ENCODE measurements around the gene SLC26A5.

SLC26A5 gene

DNA sequence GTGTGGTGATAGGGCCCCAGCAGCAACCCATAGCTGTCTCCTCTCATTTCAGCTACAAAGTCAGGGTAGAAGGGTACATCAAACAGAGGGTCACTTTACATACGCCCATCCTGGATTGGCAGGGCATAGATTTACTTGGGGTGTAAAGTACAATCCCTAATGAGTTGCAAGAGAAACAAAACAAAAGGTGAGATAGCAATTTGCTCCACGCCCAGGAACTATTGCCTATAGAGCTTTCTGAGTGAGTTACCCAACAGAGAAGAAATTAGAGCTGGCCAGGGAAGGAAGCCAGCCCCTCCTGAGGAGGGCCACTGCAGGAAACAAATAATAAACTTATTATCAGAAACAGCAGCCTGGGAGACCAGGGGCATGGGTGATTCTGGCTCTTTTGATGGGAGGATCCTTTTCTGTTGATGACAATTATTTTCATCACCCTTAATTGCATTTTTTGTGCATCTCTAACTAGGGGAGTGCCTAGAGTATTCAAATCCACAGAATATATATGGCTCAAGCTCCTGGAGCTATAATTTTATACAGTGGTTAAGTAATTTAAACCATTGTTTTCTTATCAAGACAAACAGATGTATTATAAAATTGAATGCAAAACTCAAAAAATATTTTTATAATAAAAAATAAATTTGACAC lies 47.4 kb downstream of the SLC26A5 start:
- no peak for DNase-seq

DNA sequence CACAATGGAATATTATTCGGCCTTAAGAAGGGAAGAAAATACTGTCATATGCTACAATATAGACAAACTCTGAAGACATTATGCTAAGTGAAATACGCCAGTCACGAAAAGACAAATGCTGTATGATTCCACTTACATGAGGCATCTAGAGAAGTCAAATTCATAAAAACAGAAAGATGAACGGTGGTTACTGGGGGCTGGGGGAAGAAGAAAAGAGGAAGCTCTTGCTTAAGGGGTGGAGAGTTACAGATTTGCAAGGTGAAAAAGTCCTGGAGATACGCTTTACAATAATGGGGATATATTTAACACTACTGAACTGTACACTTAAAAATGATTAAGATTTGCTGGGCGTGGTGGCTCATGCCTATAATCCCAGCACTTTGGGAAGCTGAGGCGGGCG lies 49.5 kb downstream of the SLC26A5 start:
- DNase-seq = no peak

DNA sequence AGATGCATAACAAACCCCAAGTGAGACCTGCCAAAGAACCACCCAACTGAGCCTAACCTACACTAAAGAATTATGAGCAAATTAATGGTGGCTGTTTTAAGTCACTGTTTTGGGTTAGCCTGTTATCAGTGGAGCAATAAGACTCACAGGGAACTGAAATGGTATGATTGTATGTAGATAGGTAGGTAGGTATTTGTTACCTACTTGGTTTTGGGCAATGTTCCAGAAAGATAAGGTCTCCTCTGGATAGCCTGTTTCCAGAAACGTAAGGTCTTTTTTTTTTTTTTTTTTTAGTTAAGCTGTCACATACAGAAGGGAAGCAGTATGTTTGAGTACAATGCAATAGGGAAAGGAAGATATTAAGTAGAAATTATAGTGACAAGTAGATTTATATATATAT lies 50.9 kb downstream of the SLC26A5 start:
- no peak for DNase-seq

DNA sequence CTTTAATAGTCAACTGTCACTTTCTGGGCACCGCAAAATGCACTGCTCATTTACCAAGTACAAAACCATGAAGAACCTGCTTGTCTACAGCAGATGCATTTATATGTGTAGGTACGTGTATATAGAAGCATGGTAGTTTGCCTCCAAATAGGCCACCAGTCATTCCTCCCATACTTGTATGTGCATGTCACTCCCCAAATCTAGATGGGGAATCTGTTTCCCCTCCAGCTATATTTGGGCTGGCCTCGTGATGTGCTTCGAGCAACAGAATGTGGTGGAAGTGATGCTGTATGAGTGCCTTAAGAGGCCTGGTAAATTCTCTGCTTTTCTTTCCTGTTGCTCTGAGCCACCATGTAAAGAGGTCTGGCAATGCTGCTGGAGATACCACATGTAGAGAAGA lies 51.4 kb downstream of the SLC26A5 start:
- DNase-seq = no peak

DNA sequence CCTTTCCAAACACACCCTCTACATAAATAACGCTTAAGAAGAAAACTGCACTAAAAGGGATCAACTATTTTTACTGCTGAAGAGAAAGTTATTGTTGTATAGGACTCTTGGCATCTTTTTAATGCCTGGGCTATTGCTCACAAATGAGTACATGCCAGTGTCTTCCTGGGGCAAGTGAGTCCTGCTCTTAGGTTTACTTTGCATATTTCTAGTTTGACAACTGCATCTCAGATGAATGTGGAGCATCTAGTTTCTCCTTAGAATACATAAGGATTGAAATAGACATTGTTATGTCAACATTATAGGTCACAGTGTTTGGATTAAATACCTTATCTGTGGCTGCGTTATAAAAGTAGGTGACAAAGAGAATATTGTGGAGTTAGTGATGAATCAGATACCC lies 54.0 kb downstream of the SLC26A5 start:
- DNase-seq = no peak

DNA sequence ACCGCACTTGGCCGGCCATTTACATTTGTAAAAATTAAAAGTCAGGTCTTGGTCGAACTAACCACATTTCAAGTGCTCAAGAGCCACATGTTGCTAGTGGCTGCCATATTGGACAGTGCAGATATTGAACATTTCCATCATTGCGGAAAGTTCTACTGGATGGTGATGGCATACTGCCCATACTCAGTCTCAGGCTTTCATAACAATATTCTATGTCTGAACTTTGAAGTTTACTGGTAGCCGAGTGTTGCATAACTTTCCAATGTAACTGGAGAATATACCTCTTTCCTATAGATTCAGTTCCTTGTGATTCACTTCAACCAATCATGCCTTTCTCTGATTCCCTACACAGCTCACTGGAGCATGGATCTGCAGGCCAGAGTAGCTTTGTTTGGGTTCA lies 54.9 kb downstream of the SLC26A5 start:
- DNase-seq = no peak

DNA sequence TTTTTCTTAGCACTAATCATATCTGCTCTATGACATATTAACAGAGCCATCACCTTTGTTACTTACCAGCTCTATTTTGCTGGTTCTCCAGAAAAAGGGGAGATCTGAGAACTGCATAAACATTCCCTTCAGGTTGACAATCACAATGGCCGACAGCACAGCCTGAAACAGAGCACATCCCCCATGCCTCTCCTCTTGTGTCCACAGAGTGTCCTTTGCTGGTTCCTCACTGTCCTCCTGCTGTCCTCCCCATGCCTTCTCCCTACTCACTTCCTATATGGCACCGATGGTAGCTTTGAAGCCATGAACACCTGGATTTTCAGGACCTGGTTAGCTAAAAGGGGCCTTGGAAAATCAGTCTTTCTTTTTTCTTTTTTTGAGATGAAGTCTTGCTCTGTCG lies 56.7 kb downstream of the SLC26A5 start:
- DNase-seq = no peak

DNA sequence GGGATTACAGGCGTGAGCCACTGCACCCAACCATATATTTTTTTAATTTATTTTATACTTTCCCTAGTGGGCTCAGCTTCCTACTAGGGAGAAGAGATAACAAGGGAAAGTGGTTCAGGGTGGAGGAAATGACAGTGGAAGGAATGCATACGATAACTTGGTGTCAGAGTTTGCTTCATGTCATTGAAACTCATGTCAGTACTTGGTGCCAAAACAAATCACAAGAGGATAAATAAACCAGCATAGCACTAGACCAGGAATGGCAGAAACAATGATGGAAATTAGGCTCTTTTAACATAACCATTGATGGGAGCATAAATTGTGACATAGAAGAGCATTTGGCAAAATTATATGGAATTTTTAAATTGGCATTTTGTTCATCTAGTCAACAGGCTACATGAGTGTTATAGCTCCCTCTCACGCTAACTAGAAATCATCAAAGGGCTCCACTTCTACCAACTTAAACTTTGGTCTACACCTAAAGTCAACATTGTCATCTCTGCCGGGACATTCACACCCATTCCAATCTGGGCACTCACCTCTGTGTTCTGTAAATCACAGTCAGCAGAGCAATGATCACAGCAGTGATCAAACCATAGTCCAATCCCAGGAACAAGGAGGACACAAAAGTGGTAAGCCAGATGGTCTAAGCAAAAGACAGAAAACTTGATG lies 57.4 kb downstream of the SLC26A5 start:
- no peak for DNase-seq

DNA sequence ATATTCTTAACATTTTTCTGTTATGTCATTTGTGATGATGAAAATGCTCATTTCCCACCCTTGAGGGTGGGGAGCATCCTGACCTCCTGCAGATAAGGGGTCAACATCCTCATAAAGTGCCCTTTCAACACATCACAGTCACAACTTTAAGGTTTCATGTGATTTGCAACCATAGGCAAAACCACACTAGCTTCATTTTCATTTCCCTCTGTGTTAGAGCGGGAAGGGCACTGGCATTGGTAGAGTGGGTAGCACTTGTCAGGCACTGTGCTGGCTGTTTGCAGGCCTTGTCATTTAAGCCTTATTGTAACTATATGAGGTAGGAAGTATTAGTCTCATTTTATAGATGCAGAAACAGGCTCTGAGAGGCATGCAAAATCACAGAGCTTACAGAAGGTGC lies 58.8 kb downstream of the SLC26A5 start:
- no peak for DNase-seq

DNA sequence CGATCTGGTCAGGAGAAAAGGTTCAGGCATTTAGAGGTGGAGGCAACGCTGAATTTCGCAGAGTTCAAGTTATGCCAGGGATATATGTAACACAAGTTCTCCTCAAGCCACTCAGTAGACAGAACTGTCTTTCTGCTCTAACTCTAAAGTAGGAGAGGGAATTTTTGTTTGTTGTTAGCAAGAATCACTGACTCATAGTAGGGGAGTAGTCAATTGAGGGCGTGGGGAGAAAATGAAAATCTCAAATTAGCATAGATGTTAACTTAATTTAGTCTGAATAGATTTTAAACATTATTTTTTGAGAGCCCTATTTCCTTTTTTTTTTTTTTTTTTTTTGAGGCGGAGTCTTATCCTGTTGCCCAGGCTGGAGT lies 64.0 kb downstream of the SLC26A5 start:
- DNase-seq = no peak

DNA sequence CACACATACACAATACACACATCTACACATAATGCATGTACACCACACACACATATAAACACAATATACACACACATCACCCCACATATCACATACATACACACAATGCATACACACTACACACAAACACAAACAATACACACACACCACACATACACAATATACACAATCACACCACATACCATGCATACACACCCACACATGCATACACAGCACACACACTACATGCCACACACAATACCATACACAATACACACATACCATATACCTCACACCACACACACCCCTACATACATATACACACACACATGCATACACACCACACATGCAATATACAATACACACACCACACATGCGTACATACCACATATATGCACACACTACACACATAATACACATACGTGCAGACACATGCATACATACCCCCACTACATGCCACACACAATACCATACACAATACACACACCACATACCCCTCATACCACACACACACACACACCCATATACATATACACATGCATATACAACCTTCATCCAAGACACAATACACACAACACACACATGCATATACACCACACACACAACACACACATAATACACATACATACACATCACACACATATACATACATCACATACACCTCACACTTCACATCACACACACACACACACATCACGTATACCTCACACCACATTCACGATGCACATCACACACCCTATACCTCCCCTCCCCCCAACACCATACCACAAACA lies 64.6 kb downstream of the SLC26A5 start:
- no peak for DNase-seq

DNA sequence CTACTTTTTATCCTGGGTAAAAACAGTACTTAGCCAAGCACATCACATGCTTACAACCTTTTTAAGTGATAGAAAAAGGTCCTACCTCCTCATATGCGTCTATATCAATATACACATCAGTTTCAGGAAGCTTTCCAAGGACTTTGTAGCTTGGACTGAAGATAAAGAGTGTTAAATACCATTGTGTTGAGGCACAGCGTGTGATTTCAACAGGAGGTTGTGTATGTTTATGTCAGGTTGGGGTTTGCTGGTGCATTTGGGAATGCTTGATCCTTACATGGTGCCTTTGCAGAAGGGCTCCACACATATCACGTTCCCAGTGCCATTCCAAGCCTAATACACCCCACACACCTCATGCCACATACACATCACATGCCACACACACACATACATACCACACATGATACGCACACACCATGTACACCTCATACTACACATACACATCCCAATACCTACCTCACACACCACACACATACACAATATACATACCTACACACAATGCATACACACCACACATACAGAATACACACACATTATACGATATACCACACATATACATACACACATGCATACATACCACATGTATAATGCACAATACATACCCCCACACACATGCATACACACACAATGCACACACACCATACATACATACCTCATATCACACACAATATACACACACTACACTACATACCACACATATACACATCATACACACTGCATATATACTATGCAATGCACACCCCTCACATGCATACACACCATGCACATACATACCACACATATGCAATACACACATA lies 65.4 kb downstream of the SLC26A5 start:
- no peak for DNase-seq

DNA sequence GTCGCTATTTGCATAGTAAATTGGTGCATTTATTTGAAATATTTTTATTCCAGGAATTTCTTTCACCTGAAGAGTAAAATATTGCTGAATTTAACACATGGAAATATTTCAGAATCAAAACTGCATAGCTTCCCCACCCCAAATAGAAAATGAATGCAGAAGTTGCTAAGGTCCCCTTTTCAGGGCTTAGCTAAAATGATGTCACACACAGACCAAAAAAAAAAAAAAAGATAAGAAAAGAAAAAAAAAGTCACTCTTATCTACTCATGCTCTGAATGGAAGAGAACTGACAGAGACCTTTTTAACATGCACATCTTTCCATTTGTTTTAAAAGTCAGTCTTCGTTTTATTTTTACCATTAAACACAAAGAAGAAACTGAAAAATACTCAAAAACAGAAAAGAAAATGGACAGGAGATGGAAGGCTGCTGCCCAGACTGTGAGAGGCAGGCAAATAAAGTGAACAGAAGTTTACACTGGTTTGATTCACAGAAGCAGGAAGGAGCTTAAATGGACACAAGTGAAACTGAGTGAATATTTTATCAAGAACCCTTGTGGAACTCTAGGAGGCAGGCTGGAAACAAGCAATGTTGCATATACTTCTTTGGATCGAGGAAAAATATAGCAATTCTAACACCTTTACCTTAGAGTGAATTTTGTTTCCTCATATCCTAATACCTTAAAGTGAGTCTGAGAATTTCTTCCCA lies 66.6 kb downstream of the SLC26A5 start:
- DNase-seq = no peak

DNA sequence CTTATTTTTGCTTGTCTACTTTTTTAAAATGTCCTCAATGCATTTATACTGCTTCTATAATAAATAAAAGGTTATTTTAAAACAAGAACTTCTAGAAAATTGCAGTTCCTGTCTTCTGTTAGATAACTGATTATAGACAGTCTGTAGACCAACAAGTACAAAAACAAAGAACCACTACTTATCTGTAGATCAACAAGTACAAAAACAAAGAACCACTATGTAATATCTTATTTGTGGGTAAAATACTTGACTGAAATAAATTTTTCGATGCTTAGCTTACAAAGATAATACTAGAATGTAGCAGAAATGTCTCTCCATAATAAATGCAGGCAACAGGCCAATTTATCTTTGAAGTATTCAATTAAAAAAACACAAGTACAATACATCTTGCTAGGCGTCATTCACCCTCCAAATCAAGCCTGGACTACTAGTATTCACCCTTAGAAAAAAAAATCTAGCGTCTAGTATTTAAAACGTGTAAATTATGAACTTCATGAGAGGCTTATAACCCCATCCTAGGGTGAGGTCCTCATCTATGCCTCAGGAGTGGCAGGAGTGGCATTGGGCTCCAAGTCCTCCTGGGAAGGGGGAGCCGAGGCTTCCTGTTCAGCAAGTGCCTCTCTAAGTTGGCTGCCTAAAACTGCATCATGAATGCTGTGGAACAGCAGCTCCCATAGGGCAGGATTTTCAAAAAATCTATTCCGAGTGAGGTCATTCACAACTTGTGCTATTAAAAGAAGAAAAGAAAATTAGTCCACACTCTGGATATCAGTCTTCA lies 72.0 kb downstream of the SLC26A5 start:
- DNase-seq = no peak

DNA sequence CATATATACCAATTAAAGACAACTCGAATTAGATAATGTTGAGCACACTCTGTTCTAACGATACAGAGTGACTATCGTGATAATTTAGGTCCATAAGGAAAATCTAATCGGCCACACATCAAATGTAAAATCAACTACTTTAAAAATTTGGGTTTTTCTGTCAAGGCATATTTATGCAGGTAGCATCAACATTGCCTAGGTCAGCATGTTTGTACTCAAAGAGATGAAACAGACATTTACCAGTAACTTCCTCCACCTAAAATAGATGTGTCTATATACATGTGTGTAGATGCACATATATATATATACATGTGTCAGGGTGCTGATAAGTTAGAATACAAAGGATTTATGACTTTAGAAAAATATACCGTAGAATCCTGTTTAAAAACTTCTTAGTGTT lies 76.6 kb downstream of the SLC26A5 start:
- DNase-seq = no peak

DNA sequence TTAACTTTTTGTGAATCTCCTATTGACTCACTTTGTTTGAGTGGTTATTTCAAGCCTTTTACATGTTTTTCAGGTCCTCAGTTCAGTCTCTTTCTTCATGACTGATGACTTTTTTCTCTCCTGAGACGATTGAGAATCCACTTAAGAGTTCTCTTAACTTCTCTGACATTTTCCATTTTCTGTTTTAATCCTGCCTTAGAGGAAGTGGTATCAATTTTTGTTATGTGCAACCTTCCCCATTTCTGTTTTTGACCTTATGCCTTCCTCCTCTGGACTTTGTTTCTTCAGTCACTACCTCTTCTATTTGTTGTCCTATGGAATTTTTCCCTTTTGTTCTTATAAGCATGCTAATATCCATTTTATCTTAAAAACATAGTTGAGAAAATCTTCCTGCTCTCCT lies 96.2 kb downstream of the SLC26A5 start:
- DNase-seq = no peak

DNA sequence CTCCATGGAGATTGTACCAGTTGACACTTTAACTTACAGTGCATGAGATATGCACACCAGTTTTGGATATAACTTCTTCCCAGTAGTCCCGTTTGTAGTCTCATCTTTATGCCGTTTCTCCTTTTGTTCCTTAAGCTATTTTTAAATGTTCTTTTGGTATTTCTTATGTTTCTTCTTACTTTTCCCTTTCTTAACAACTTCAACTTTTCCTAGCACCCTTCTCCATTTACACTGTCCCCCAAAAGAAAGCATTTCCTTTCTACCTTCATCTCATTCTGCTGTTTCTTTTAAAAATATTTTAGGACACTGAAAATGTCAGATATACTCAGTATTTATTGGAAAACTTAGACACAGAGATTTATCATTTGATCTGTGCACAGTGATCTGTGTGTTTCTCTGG lies 97.0 kb downstream of the SLC26A5 start:
- DNase-seq = no peak

DNA sequence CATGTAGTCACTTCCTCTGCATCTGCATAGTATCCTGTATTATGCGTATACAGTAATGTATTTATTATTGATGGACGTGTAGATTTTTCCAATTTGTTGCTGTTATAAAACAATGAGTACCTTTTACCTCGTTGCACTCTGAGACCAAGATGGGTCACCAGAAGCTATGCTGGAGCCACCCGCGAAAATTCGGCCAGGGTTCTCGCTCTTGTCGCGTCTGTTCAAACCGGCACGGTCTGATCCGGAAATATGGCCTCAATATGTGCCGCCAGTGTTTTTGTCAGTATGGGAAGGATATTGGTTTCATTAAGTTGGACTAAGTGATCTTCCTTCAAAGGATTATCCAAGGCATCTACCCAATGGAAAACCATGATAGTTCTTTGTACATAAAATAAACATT lies 97.6 kb downstream of the SLC26A5 start:
- no peak for DNase-seq

DNA sequence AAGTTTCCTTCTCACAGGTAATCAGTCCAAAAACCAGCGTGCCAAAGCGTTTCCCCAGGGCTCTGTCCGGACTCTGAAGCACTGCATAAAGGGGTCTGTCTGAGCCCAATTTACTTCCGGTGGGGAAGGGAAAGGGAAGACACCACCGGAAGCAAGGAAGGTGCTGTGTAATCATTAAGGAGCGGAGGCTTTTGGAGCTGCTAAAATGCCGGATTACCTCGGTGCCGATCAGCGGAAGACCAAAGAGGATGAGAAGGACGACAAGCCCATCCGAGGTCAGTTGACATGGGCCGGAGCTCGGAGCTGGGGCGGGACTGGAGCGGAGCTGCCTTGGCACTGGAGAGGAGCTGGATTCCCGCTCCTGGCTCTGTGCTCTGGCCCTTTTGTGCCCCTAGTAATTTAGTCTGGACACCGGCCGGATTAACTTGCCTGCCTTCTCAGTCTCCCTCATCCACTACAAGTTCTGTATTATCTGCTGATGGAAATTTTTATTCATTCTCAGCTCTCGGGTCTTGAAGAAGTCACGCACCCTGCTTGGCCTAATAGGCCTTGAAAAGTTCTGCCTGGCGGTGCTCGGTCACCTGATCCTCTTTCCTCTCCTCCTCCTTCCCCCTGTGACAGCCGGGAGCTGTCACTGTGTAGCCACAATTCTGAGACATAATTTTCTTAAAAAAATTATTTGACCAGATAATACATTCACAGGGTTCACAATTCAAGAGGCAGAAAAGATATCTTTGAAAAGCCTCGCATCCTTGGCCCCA lies 98.3 kb downstream of the SLC26A5 start, which contains the start of gene PSMC2:
Gene PSMC2, plus strand, starts transcription at position 137 of the 761 bp plus-strand sequence. Its CDS starts 69 bp downstream, at position 206.
- peak; percentile 89 to 97 (median 92) for DNase-seq

DNA sequence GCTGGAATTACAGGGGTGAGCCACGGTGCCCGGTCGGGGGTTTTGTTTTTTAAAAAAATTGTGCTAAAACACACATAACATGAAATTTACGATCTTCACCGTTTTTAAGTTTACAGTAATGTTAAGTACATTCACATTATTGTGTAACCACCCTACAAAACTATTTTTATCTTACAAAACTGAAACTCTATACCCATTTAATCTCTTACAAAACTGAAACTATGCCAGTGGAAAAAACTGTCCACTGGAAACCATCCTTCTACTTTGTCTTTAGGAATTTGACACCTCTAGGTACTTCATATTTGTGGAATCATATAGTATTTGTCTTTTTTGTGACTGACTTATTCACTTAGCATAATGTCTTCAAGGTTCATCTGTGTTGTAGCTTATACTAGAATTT lies 99.6 kb downstream of the SLC26A5 start:
- DNase-seq = no peak
